OCI-LY1 (cell line): Measurements from ENCODE around the gene ZFP64.

ENCODE experiments used
- EZH2 ChIP-seq: fragments of 200-600 bp; sonication (generic), shearing (Covaris generic); IDR thresholded peaks from 2 replicates; pipeline ENCODE4 v1.8.0; 2017; ENCODE audit warnings: borderline replicate concordance, mixed run types, mild to moderate bottlenecking, antibody characterized with exemption, low read length, moderate library complexity, mixed read lengths
- TF ChIP-seq, protein P1 (sequence below): fragments of 200-600 bp; sonication (generic), shearing (Covaris generic); IDR thresholded peaks from 2 replicates; pipeline ENCODE4 v1.5.1; 2017; ENCODE audit warnings: mild to moderate bottlenecking, antibody characterized with exemption, low read length, moderate library complexity, mixed read lengths

DNA sequence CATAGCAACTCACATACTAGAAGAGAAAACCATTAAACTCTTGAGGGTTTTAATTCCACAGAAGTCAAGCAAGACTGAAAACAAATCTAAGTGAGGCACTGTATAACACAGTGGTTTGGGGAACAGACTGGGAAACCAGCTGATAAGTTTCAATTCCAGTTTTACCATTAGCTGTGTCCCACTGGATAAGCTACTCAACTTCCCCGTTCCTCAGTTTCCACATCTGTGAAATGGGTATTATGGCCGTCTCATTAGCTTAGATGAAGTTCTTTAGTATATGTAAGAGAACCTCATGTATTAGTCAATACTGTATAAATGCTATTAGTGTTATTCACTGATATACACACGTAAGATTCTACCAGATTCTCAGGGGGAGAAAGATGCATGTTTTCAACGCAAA is 89.0 kb downstream of the ZFP64 start:
- TF ChIP-seq, protein P1, sequence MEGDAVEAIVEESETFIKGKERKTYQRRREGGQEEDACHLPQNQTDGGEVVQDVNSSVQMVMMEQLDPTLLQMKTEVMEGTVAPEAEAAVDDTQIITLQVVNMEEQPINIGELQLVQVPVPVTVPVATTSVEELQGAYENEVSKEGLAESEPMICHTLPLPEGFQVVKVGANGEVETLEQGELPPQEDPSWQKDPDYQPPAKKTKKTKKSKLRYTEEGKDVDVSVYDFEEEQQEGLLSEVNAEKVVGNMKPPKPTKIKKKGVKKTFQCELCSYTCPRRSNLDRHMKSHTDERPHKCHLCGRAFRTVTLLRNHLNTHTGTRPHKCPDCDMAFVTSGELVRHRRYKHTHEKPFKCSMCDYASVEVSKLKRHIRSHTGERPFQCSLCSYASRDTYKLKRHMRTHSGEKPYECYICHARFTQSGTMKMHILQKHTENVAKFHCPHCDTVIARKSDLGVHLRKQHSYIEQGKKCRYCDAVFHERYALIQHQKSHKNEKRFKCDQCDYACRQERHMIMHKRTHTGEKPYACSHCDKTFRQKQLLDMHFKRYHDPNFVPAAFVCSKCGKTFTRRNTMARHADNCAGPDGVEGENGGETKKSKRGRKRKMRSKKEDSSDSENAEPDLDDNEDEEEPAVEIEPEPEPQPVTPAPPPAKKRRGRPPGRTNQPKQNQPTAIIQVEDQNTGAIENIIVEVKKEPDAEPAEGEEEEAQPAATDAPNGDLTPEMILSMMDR = no peak
- no peak for TF ChIP-seq EZH2
